Activated T-cell treated with anti-CD3 and anti-CD28 coated beads, Interleukin-2, amount 50 U/mL, for 72 hours (primary cell): ENCODE results near the gene STIL. TPM values are rescaled to one million over a fixed set of nuclear protein-coding genes. Genes with fewer than 3 reads are reported as not detected.

Experiments used
- ATAC-seq, 2 donors: fragments of 150-1000 bp; cut with Tn5 transposase; replicated peaks in 1 of 2; 2 replicates each; pipeline ENCODE4 v1.10.0; 2021; ENCODE audit warnings: moderate library complexity in 2 of 2, mild to moderate bottlenecking in 1 of 2
- DNase-seq, 2 donors: peaks; one replicate each; pipeline ENCODE4 v3.0.0; 2021 to 2022; ENCODE audit warnings: mixed read lengths in 1 of 2
- H3K27ac Mint-ChIP-seq: one replicate; pipeline ENCODE4 v1.8.0; 2022; ENCODE audit warnings: mild to moderate bottlenecking, moderate library complexity, mixed read lengths
- H3K27me3 Mint-ChIP-seq: one replicate; pipeline ENCODE4 v1.8.0; 2022; ENCODE audit warnings: low read depth, mixed read lengths
- H3K36me3 Mint-ChIP-seq, 2 donors: one replicate each; pipeline ENCODE4 v1.8.0; 2022; ENCODE audit warnings: mixed read lengths in 2 of 2, mild to moderate bottlenecking in 1 of 2; ENCODE audit not compliant: insufficient read depth in 2 of 2
- H3K4me1 Mint-ChIP-seq: one replicate; pipeline ENCODE4 v1.8.0; 2022; ENCODE audit warnings: low read depth, mixed read lengths
- H3K4me3 Mint-ChIP-seq, 2 donors: one replicate each; pipeline ENCODE4 v1.8.0; 2022; ENCODE audit warnings: mild to moderate bottlenecking in 2 of 2, mixed read lengths in 2 of 2, moderate library complexity in 2 of 2
- H3K9me3 Mint-ChIP-seq, 2 donors: one replicate each; pipeline ENCODE4 v1.8.0; 2022; ENCODE audit warnings: mixed read lengths in 2 of 2
- total RNA-seq, 2 donors: library from RNA; stranded (reverse); gene quantifications; one replicate each; pipeline ENCODE4 v1.2.3, GENCODE V29; 2022

STIL gene
- total RNA-seq, 2 donors from 2014 or later = 26.8 to 32.2 TPM

- ATAC-seq = no peak
- Mint-ChIP-seq H3K9me3 (no peaks in the 10 kb centered on the region), H3K27ac (no peak overlapping the region), H3K36me3 (peaks cover 2 to 5% of the 10 kb centered on the region in 2 donors), H3K4me3 (peak overlapping the region; percentile 82 to 87), H3K27me3 (peaks cover 84% of the 10 kb centered on the region), H3K4me1 (peaks cover 34% of the 10 kb centered on the region)
- no peak for DNase-seq
Observed at GRCh38 chr1:47229031-47229885, 84.7 kb downstream of the STIL start.

- Mint-ChIP-seq H3K27ac (no peak overlapping the region), H3K9me3 (no peaks in the 10 kb centered on the region), H3K27me3 (peaks cover 77% of the 10 kb centered on the region), H3K4me3 (no peak overlapping the region), H3K36me3 (peaks cover 2 to 5% of the 10 kb centered on the region in 2 donors), H3K4me1 (peaks cover 34% of the 10 kb centered on the region)
- DNase-seq = no peak
- ATAC-seq = no peak
Observed at GRCh38 chr1:47228644-47229030, 85.3 kb downstream of the STIL start.

GRCh38 chr1:47227341-47228232, 86.4 kb downstream of the STIL start:
- no peak overlapping the region for H3K4me3 Mint-ChIP-seq
- H3K27me3 Mint-ChIP-seq = peaks cover 67% of the 10 kb centered on the region
- H3K36me3 Mint-ChIP-seq = peaks cover 2 to 5% of the 10 kb centered on the region in 2 donors
- H3K27ac Mint-ChIP-seq = no peak overlapping the region
- H3K4me1 Mint-ChIP-seq = peaks cover 24% of the 10 kb centered on the region
- no peaks in the 10 kb centered on the region for H3K9me3 Mint-ChIP-seq
- DNase-seq = no peak
- no peak for ATAC-seq

GRCh38 chr1:47226839-47227215, 87.1 kb downstream of the STIL start:
- Mint-ChIP-seq H3K4me1 (peaks cover 20% of the 10 kb centered on the region), H3K27me3 (peaks cover 61% of the 10 kb centered on the region)
- no peak for ATAC-seq

DNA sequence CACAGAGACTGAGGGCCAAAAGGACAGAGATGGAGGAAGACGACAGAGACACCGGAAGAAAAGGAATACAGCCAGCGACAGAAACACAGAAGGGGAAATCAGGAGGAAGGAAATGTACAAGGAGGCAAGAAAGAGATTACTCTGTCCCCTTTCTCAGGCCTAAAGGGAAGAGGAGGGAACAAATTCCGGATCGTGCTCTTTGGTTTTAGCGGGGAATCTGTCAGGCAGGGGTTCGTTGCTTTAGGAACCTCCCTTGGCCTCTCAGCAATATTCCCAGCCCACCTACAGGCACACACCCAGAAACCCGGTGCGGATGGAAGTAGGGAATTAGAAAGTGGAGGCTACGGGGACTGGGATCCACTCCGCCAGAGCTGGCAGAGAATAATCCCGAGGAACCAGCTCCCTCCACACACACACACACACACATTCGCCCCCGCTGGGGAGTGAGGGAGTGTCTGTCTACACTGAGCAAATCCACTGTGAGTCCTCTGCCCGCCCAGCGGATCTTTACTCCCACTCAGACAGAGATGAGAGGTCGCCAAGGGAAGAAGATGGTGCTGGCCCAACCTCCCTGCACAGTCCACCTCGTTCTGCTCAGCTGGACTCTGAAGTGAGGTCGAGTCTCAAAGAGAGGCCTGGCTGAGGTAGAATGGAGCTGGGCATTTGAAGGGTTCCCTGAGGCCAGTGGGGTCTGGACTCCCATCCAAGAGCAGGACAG, 87.7 kb downstream of the STIL start:
- no peak for DNase-seq
- no peak for ATAC-seq
- Mint-ChIP-seq H3K9me3 (no peaks in the 10 kb centered on the region), H3K36me3 (no peaks in the 10 kb centered on the region), H3K27me3 (peaks cover 56% of the 10 kb centered on the region), H3K4me3 (peak overlapping the region; percentile 11 to 62), H3K4me1 (peaks cover 15% of the 10 kb centered on the region), H3K27ac (no peak overlapping the region)

More at GRCh38 chr1:47226839-47227215, 87.1 kb downstream of the STIL start:
- H3K27ac Mint-ChIP-seq = no peak overlapping the region
- no peak for DNase-seq
- H3K36me3 Mint-ChIP-seq = peaks cover 2 to 5% of the 10 kb centered on the region in 2 donors
- H3K4me3 Mint-ChIP-seq = no peak overlapping the region
- H3K9me3 Mint-ChIP-seq = no peaks in the 10 kb centered on the region

- peak; percentile 47 to 50 for ATAC-seq
- Mint-ChIP-seq H3K27ac (no peak overlapping the region), H3K9me3 (no peaks in the 10 kb centered on the region), H3K27me3 (peaks cover 53% of the 10 kb centered on the region), H3K4me1 (peaks cover 8% of the 10 kb centered on the region), H3K36me3 (no peaks in the 10 kb centered on the region), H3K4me3 (peak overlapping the region; percentile 11 to 62)
- DNase-seq = no peak
Observed at GRCh38 chr1:47225430-47226100, 88.4 kb downstream of the STIL start.

- Mint-ChIP-seq H3K27me3 (peaks cover 47% of the 10 kb centered on the region), H3K27ac (no peak overlapping the region), H3K4me3 (no peak overlapping the region), H3K4me1 (peaks cover 3% of the 10 kb centered on the region), H3K9me3 (no peaks in the 10 kb centered on the region), H3K36me3 (no peaks in the 10 kb centered on the region)
- peak; percentile 24 to 37 for ATAC-seq
- DNase-seq = no peak
Observed at GRCh38 chr1:47224676-47225399, 89.1 kb downstream of the STIL start.

DNA sequence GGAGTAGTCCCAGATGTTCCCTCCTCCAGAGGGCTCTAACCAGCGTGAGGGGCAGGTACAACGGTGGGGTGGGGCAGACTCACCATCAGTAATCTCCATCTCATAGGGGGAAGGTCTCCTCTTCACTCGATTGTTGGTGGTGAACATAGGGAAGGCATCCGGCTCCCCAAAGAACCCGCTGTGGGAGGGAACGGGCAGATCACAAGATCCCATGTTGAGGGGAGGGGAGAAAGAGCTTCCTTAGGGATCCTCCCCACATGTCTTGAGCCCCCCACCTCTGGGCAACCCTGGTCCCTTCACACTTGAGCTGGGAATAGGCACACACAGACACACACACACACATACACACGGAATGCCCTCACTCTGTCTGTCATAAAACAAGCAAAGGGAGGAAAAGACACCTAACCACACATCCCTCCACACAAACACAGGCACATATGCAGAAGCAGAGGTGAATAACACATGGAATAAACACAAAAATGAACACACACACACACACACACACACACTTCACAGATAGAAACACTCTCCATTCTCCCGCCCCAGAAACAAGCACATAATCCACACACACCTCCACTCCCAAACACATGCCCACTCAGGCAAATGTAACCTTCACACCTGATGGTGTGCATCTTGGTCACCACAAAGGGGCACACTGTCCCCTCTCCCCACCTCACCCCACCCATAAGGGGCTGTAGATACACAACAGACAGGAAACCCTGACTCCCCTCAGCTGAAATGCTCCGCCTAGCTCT, 89.8 kb downstream of the STIL start:
- H3K27ac Mint-ChIP-seq = no peak overlapping the region
- H3K4me1 Mint-ChIP-seq = no peaks in the 10 kb centered on the region
- peaks cover 40% of the 10 kb centered on the region for H3K27me3 Mint-ChIP-seq
- DNase-seq (no peak), ATAC-seq (no peak)
- no peaks in the 10 kb centered on the region for H3K36me3 Mint-ChIP-seq
- no peak overlapping the region for H3K4me3 Mint-ChIP-seq
- H3K9me3 Mint-ChIP-seq = no peaks in the 10 kb centered on the region

DNA sequence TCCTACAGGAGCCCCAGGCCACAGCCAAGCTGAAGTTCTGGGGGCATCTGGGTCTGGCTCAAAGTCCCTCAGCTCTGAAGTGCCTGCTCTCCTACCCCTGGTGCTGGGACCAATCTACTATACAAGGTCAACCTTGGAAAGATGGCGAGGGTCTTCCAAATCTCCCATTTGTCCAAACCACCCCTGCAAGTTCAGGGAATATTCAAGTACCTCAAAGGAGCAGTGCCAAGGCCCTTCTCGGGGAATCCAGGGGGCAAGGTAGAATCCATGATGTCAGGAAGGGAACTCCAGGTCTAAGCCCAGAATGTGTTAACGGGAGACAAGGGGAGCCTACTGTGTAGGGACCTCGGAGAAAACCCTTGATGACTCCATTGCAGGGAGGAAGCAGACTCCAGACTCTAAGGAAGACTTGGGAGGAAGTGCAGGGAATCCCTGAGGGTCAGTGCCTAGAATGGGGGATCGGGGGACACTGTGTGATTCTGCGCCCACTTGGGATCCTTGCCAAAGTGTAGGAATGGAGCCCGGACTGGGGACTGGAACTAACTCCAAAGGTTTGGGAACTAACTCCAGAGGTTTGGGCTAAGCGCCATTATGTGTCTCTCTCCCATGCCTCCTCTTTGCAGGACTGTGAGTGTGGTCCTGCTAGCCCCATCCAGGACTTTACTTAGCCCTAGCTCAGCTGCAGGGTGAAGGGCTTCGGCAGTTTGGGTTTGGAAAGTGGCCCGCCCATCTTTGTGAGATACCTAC, 90.6 kb downstream of the STIL start:
- Mint-ChIP-seq H3K36me3 (no peaks in the 10 kb centered on the region), H3K9me3 (no peaks in the 10 kb centered on the region), H3K27me3 (peaks cover 35% of the 10 kb centered on the region), H3K4me1 (no peaks in the 10 kb centered on the region), H3K27ac (no peak overlapping the region), H3K4me3 (no peak overlapping the region)
- no peak for DNase-seq
- no peak for ATAC-seq

- Mint-ChIP-seq H3K4me1 (no peaks in the 10 kb centered on the region), H3K36me3 (no peaks in the 10 kb centered on the region), H3K9me3 (no peaks in the 10 kb centered on the region), H3K4me3 (no peak overlapping the region), H3K27me3 (peaks cover 26% of the 10 kb centered on the region), H3K27ac (no peak overlapping the region)
- no peak for ATAC-seq
- DNase-seq = no peak
Observed at GRCh38 chr1:47222476-47222875, 91.5 kb downstream of the STIL start.

DNA sequence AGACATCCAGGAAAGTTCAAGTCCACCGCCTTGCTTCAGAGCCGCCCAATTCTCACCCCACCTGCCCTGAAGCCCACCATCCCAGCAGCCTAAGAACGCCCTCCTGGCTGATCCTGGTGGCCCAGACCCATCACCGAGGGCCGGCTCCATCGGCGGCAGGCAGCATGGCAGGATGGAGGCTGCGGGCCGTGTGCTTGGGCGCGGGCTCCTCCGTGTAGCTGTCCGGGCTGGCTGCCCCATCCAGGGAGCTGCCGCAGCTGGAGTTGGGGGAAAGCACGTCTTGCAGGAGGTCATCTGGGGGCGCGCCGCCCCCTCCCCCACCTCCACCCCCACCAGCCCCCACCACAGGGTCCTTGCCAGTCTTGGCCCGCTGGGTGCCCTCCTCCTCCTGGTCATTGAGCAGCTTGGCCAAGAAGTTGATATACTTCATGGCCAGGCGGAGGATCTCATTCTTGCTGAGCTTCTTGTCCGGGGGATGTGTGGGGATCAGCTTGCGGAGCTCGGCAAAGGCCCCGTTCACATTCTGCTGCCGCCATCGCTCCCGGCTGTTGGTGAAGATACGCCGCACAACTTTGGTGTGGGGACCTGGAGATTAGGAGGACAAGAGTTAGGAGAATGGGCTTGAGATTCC, 94.2 kb downstream of the STIL start:
- no peak overlapping the region for H3K27ac Mint-ChIP-seq
- no peak for ATAC-seq
- H3K36me3 Mint-ChIP-seq = no peaks in the 10 kb centered on the region
- H3K27me3 Mint-ChIP-seq = peaks cover 6% of the 10 kb centered on the region
- no peaks in the 10 kb centered on the region for H3K9me3 Mint-ChIP-seq
- H3K4me1 Mint-ChIP-seq = no peaks in the 10 kb centered on the region
- DNase-seq = no peak
- no peak overlapping the region for H3K4me3 Mint-ChIP-seq
